OCI-LY7 (cell line): Measurements from ENCODE around the gene DCTN3. TPM values are rescaled to one million over a fixed set of nuclear protein-coding genes. Genes with fewer than 3 reads are reported as not detected.

Experiments
- BruUV-seq: library from RNA; stranded (reverse); fragments of 400-500 nt; replicated peaks from 2 replicates; lab custom pipeline; 2021; lab: Mats Ljungman, UMichigan
- CTCF ChIA-PET: fragments of 300-600 bp; sonication (Branson Sonifier 250); formaldehyde crosslinking; loops from one replicate; lab custom pipeline; 2022; ENCODE audit warnings: antibody characterized with exemption; ENCODE audit not compliant: unreplicated experiment; lab: Charles Lee
- POLR2A ChIA-PET: fragments of 300-600 bp; sonication (Branson Sonifier 250); formaldehyde crosslinking; loops from one replicate; lab custom pipeline; 2022; ENCODE audit warnings: antibody characterized with exemption; lab: Charles Lee
- DNase-seq: peaks from one replicate; pipeline ENCODE4 v3.0.0-alpha.2; 2015; ENCODE audit warnings: low spot score
- H2AFZ ChIP-seq: fragments of 200-600 bp; sonication (generic), shearing (Covaris generic); 2 replicates; pipeline ENCODE4 v1.6.1; 2014; ENCODE audit warnings: mild to moderate bottlenecking, antibody characterized with exemption, low read length, moderate library complexity
- H3K27ac ChIP-seq: fragments of 200-600 bp; sonication (generic); 2 replicates; pipeline ENCODE4 v1.5.1; 2014; ENCODE audit warnings: mixed run types, low read depth, mild to moderate bottlenecking, moderate library complexity, low read length, inconsistent platforms; ENCODE audit not compliant: poor library complexity, severe bottlenecking
- H3K36me3 ChIP-seq: fragments of 200-600 bp; sonication (generic); 2 replicates; pipeline ENCODE4 v1.6.1; 2014; ENCODE audit warnings: mild to moderate bottlenecking, antibody characterized with exemption, low read length, moderate library complexity, mixed read lengths; ENCODE audit not compliant: insufficient read depth
- H3K4me1 ChIP-seq: fragments of 200-600 bp; sonication (generic); 2 replicates; pipeline ENCODE4 v1.5.1; 2014; ENCODE audit warnings: mild to moderate bottlenecking, low read length; ENCODE audit not compliant: insufficient read depth, poor library complexity, severe bottlenecking
- H3K4me2 ChIP-seq: fragments of 200-600 bp; sonication (generic); 2 replicates; pipeline ENCODE4 v1.6.1; 2014; ENCODE audit warnings: mild to moderate bottlenecking, low read length
- H3K4me3 ChIP-seq: fragments of 200-600 bp; sonication (generic); 2 replicates; pipeline ENCODE4 v1.5.1; 2014; ENCODE audit warnings: mild to moderate bottlenecking, low read depth, low read length; ENCODE audit not compliant: poor library complexity, severe bottlenecking
- H3K79me2 ChIP-seq: fragments of 200-600 bp; sonication (generic); 2 replicates; pipeline ENCODE4 v1.6.1; 2016; ENCODE audit warnings: low read depth, mild to moderate bottlenecking, low read length, moderate library complexity, mixed read lengths; ENCODE audit not compliant: insufficient read depth
- H3K9me2 ChIP-seq: fragments of 200-600 bp; sonication (generic); 2 replicates; pipeline ENCODE4 v1.6.1; 2016; ENCODE audit warnings: mild to moderate bottlenecking, low read length, mixed read lengths; ENCODE audit not compliant: insufficient read depth
- H3K9me3 ChIP-seq: fragments of 200-600 bp; sonication (generic); 2 replicates; pipeline ENCODE4 v1.6.1; 2014; ENCODE audit warnings: mild to moderate bottlenecking, mixed run types, low read length, mixed read lengths
- H4K20me1 ChIP-seq: fragments of 200-600 bp; sonication (generic); 2 replicates; pipeline ENCODE4 v1.6.1; 2014; ENCODE audit warnings: mild to moderate bottlenecking, antibody characterized with exemption, low read length, moderate library complexity, mixed read lengths; ENCODE audit not compliant: insufficient read depth
- EZH2phosphoT487 ChIP-seq: fragments of 200-600 bp; sonication (generic); IDR thresholded peaks from 2 replicates; pipeline ENCODE4 v1.6.1; 2018; ENCODE audit warnings: low read depth, borderline replicate concordance, mild to moderate bottlenecking, mixed run types, antibody characterized with exemption, low read length, moderate library complexity, mixed read lengths
- intact Hi-C: fragments of 100-400 bp; cut with micrococcal nuclease; formaldehyde crosslinking; loops from one replicate; pipeline ENCODE4 v1.10.0; 2022; ENCODE audit not compliant: unreplicated experiment
- total RNA-seq, 2 experiments: library from RNA; depleted of rRNA in 1 of 2; stranded (reverse); fragments of >200 nt in 1 of 2; shearing (Covaris generic) in 1 of 2; gene quantifications; 2 replicates each; pipeline ENCODE4 v1.2.3, GENCODE V29; 2014 to 2022
- TF ChIP-seq, protein P1 (sequence below): fragments of 200-600 bp; sonication (generic); conservative IDR thresholded peaks from 2 replicates; pipeline ENCODE4 v1.5.1; 2014; ENCODE audit warnings: mild to moderate bottlenecking, antibody characterized with exemption, low read length, moderate library complexity, mixed read lengths

DCTN3 gene
- total RNA-seq, 2 experiments from 2014 or later = 79.7 to 84.2 TPM

DNA sequence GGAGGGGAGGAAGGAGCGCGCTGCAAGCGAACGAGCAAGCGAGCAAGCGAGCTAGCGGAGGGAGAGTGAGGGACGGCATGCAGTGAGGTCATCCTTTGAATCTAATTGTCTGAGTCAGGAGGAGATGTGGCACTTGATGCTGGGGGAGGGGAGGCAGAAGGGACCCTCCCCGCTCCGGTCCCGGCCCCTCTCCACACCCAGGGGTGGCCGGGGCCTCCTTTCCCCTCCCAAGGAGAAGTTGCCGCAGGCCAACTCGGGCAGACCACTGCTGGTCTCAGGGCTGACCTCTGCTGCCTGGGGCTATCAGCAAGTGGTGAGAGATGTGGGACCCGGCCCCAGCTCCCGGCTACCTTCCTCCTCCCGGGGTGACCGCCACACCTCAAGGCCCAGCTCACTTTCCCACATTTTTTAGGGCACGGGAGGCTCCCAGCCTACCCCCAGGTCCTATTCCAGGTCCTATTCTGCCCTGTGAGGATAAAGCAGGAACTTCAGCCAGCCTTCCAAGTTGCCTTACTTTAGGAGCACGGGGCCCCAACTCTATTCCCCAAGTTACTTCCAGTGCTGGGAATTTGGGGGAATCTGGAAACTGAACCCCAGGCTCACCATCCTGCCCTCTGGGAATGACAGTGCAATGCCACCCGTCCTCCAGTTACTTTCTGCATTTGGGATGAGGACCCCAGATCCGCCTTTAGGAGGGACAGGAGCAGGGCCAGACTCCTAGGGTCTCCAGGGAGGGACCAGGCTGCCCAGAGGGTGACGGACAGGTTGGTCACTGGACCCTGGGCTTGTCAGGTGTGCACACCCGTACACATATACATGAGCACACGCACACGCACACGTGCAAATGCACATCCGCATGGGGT, 41.8 kb downstream of the DCTN3 start:
- Histone ChIP-seq H3K27ac (no peak overlapping the region), H4K20me1 (no peaks in the 10 kb centered on the region), H3K4me3 (no peak overlapping the region), H3K9me2 (no peaks in the 10 kb centered on the region), H3K79me2 (no peaks in the 10 kb centered on the region), H3K4me2 (no peak overlapping the region), H2AFZ (no peak overlapping the region), H3K4me1 (no peaks in the 10 kb centered on the region), H3K9me3 (no peaks in the 10 kb centered on the region), H3K36me3 (no peaks in the 10 kb centered on the region)
- intact Hi-C loops = no loop called here
- BruUV-seq = no TSS peak
- DNase-seq = no peak
- ChIA-PET CTCF (no interaction called here), POLR2A (interaction anchor here (0.6 kb wide), 1 partner anchor 118 kb away, joined by 3 read pairs; no protein-coding TSS in a partner anchor)
- TF ChIP-seq, protein P1, sequence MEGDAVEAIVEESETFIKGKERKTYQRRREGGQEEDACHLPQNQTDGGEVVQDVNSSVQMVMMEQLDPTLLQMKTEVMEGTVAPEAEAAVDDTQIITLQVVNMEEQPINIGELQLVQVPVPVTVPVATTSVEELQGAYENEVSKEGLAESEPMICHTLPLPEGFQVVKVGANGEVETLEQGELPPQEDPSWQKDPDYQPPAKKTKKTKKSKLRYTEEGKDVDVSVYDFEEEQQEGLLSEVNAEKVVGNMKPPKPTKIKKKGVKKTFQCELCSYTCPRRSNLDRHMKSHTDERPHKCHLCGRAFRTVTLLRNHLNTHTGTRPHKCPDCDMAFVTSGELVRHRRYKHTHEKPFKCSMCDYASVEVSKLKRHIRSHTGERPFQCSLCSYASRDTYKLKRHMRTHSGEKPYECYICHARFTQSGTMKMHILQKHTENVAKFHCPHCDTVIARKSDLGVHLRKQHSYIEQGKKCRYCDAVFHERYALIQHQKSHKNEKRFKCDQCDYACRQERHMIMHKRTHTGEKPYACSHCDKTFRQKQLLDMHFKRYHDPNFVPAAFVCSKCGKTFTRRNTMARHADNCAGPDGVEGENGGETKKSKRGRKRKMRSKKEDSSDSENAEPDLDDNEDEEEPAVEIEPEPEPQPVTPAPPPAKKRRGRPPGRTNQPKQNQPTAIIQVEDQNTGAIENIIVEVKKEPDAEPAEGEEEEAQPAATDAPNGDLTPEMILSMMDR = no peak
- TF ChIP-seq EZH2phosphoT487 = no peak

- no TSS peak for BruUV-seq
- Histone ChIP-seq H3K4me1 (no peaks in the 10 kb centered on the region), H3K36me3 (no peaks in the 10 kb centered on the region), H3K27ac (no peak overlapping the region), H3K4me3 (no peak overlapping the region), H2AFZ (no peak overlapping the region), H3K9me3 (no peaks in the 10 kb centered on the region), H3K9me2 (no peaks in the 10 kb centered on the region), H3K4me2 (no peak overlapping the region), H4K20me1 (no peaks in the 10 kb centered on the region), H3K79me2 (no peaks in the 10 kb centered on the region)
- no peak for TF ChIP-seq EZH2phosphoT487
- TF ChIP-seq, protein P1 = no peak
- no peak for DNase-seq
- intact Hi-C loops = no loop called here
- CTCF ChIA-PET = no interaction called here
- POLR2A ChIA-PET = no interaction called here
These were observed 42.7 kb downstream of the DCTN3 start for GRCh38 chr9:34577400-34578240.
